ENCODE data around the gene BMPR1B. TPM values are rescaled to one million over a fixed set of nuclear protein-coding genes. Genes with fewer than 3 reads are reported as not detected.

BMPR1B gene
- total and polyA plus RNA-seq, 10 donors: 0.12 to 2.4 (median 1.2) TPM

GRCh38 chr4:94947681-94948108 is 189.9 kb downstream of the BMPR1B start:
- H3K27ac ChIP-seq: no peak overlapping the region
- H3K9me3 ChIP-seq: peaks cover 0 to 14% (median 0%) of the 10 kb centered on the region in 8 donors
- intact Hi-C loops (cut with DNase I; ENCODE audit: low total_unique reads): no loop called here
- TF ChIP-seq POLR2A (IDR thresholded peaks at IDR 0.05): no peak
- no peak for TF ChIP-seq CTCF (IDR thresholded peaks at IDR 0.05 in 8 of 11, conservative IDR thresholded peaks at IDR 0.05 in 3 of 11)
- TF ChIP-seq POLR2AphosphoS5 (IDR thresholded peaks at IDR 0.05): no peak
- DNase-seq: no peak
- no peak overlapping the region for H3K4me3 ChIP-seq
- 88 to 97% (median 94%) methylated on average over 4 of the region's 4 CpGs for WGBS, 5 donors
- H3K36me3 ChIP-seq: no peaks in the 10 kb centered on the region
- H3K4me1 ChIP-seq: no peaks in the 10 kb centered on the region
- H3K27me3 ChIP-seq (replicated peaks in 1 of 7): no peaks in the 10 kb centered on the region

GRCh38 chr4:94954251-94954650 is 196.5 kb downstream of the BMPR1B start:
- Histone ChIP-seq H3K27ac (no peak overlapping the region), H3K36me3 (no peaks in the 10 kb centered on the region), H3K4me3 (no peak overlapping the region), H3K4me1 (no peaks in the 10 kb centered on the region), H3K9me3 (peaks cover 0 to 14% (median 0%) of the 10 kb centered on the region in 8 donors), H3K27me3 (replicated peaks in 1 of 7) (no peaks in the 10 kb centered on the region)
- 86 to 94% (median 92%) methylated on average over 2 of the region's 2 CpGs for WGBS, 5 donors
- intact Hi-C loops (cut with DNase I; ENCODE audit: low total_unique reads): no loop called here
- TF ChIP-seq CTCF (IDR thresholded peaks at IDR 0.05 in 8 of 11, conservative IDR thresholded peaks at IDR 0.05 in 3 of 11) (no peak), POLR2AphosphoS5 (IDR thresholded peaks at IDR 0.05) (no peak), POLR2A (IDR thresholded peaks at IDR 0.05) (no peak)
- no peak for DNase-seq

- Histone ChIP-seq H3K27ac (no peak overlapping the region), H3K9me3 (peaks cover 0 to 6% (median 0%) of the 10 kb centered on the region in 8 donors), H3K4me3 (no peak overlapping the region), H3K36me3 (no peaks in the 10 kb centered on the region), H3K27me3 (replicated peaks in 1 of 7) (no peaks in the 10 kb centered on the region), H3K4me1 (no peaks in the 10 kb centered on the region)
- WGBS, 5 donors: 75 to 88% (median 81%) methylated on average over 3 of the region's 3 CpGs
- intact Hi-C loops (cut with DNase I; ENCODE audit: low total_unique reads): no loop called here
- no peak for TF ChIP-seq CTCF (IDR thresholded peaks at IDR 0.05 in 8 of 11, conservative IDR thresholded peaks at IDR 0.05 in 3 of 11)
- DNase-seq: no peak
Observed at GRCh38 chr4:94957030-94957429, 199.3 kb downstream of the BMPR1B start.

- no peak for DNase-seq
- H3K27me3 ChIP-seq (replicated peaks in 1 of 7): no peaks in the 10 kb centered on the region
- no peak overlapping the region for H3K4me3 ChIP-seq
- H3K36me3 ChIP-seq: no peaks in the 10 kb centered on the region
- no peaks in the 10 kb centered on the region for H3K4me1 ChIP-seq
- peaks cover 0 to 8% (median 2%) of the 10 kb centered on the region in 8 donors for H3K9me3 ChIP-seq
- intact Hi-C loops (cut with DNase I; ENCODE audit: low total_unique reads): no loop called here
- no peak overlapping the region for H3K27ac ChIP-seq
- WGBS, 5 donors: 86 to 100% (median 88%) methylated on average over 1 of the region's 1 CpG
- no peak for TF ChIP-seq POLR2AphosphoS5 (IDR thresholded peaks at IDR 0.05)
- TF ChIP-seq POLR2A (IDR thresholded peaks at IDR 0.05): no peak
- no peak for TF ChIP-seq CTCF (IDR thresholded peaks at IDR 0.05 in 8 of 11, conservative IDR thresholded peaks at IDR 0.05 in 3 of 11)
Observed at GRCh38 chr4:94959307-94959706, 201.6 kb downstream of the BMPR1B start.
